KMS-11 (cell line): ENCODE measurements around the gene CMTM7.
A peak's percentile ranks its signal among the peaks of the same experiment; 100 is the strongest.

Experiments
- H2AFZ ChIP-seq: fragments of 200-600 bp; sonication (generic); 2 replicates; pipeline ENCODE4 v1.6.1; 2016; ENCODE audit warnings: antibody characterized with exemption, mixed run types, low read depth
- H3K27ac ChIP-seq: fragments of 200-600 bp; sonication (generic); 2 replicates; pipeline ENCODE4 v1.6.1; 2016; ENCODE audit warnings: mild to moderate bottlenecking, mixed run types
- H3K27me3 ChIP-seq: fragments of 200-600 bp; sonication (generic); 2 replicates; pipeline ENCODE4 v1.6.1; 2017; ENCODE audit warnings: mild to moderate bottlenecking, low read depth, mixed run types, moderate library complexity; ENCODE audit not compliant: insufficient read depth
- H3K36me3 ChIP-seq: fragments of 200-600 bp; sonication (generic); 2 replicates; pipeline ENCODE4 v1.6.1; 2017; ENCODE audit warnings: mild to moderate bottlenecking, mixed run types; ENCODE audit not compliant: insufficient read depth
- H3K4me1 ChIP-seq: fragments of 200-600 bp; sonication (generic); 2 replicates; pipeline ENCODE4 v1.6.1; 2016; ENCODE audit warnings: mild to moderate bottlenecking, low read depth, mixed run types; ENCODE audit not compliant: poor library complexity, severe bottlenecking
- H3K4me2 ChIP-seq: fragments of 200-600 bp; sonication (generic); 2 replicates; pipeline ENCODE4 v1.7.0; 2016; ENCODE audit warnings: mild to moderate bottlenecking, mixed run types
- H3K4me3 ChIP-seq: fragments of 200-600 bp; sonication (generic); IDR thresholded peaks from 2 replicates; pipeline ENCODE4 v1.6.1; 2017; ENCODE audit warnings: low read depth, low read length, mixed read lengths; ENCODE audit not compliant: insufficient read depth
- H3K79me2 ChIP-seq: fragments of 200-600 bp; sonication (generic); 2 replicates; pipeline ENCODE4 v1.6.1; 2016; ENCODE audit warnings: low read depth, mixed run types; ENCODE audit not compliant: insufficient read depth
- H3K9ac ChIP-seq: fragments of 200-600 bp; sonication (generic); 2 replicates; pipeline ENCODE4 v1.6.1; 2016; ENCODE audit warnings: mild to moderate bottlenecking, mixed run types
- H4K20me1 ChIP-seq: fragments of 200-600 bp; sonication (generic); 2 replicates; pipeline ENCODE4 v1.6.1; 2016; ENCODE audit warnings: mild to moderate bottlenecking, mixed run types; ENCODE audit not compliant: insufficient read depth
- CTCF ChIP-seq: fragments of 200-600 bp; sonication (generic); conservative IDR thresholded peaks from 2 replicates; pipeline ENCODE4 v1.6.1; 2017; ENCODE audit warnings: low read depth, mild to moderate bottlenecking, antibody characterized with exemption, low read length, moderate library complexity, mixed read lengths

Gene CMTM7

GRCh38 chr3:32428092-32429068 lies 36.7 kb downstream of the CMTM7 start:
- H3K79me2 ChIP-seq, result peaks cover 52% of the 10 kb centered on the region
- peak overlapping the region; percentile 98 for H3K4me2 ChIP-seq
- no peak for TF ChIP-seq CTCF
- H3K4me3 ChIP-seq, result no peak overlapping the region
- H2AFZ ChIP-seq, result no peak overlapping the region
- H3K27me3 ChIP-seq, result no peaks in the 10 kb centered on the region
- no peaks in the 10 kb centered on the region for H4K20me1 ChIP-seq
- peak overlapping the region; percentile 72 for H3K27ac ChIP-seq
- H3K9ac ChIP-seq, result 0 out of 2 replicates have a peak overlapping the region, but pooled peaks have one; percentile 14
- peaks cover 99% of the 10 kb centered on the region for H3K4me1 ChIP-seq
- no peaks in the 10 kb centered on the region for H3K36me3 ChIP-seq

DNA sequence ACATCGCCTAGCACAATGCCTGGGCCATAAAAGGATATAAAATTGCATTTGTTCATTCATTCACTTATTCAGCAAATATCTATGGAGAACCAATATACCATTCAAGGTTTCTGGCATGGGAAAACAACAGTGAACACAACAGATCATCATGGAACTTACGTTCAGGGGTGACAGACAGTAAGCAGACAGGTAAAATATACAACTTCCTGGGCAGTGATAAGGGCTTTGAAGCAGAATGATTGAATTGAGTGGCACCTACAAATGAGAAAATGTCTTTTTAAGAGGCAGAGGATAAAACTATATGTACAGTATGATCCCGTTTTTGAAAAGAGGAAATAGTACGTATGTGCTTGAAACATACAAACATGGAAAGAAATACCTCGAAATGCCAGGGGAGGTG lies 39.2 kb downstream of the CMTM7 start:
- Histone ChIP-seq H3K36me3 (no peaks in the 10 kb centered on the region), H3K9ac (no peak overlapping the region), H3K4me1 (peaks cover 99% of the 10 kb centered on the region), H3K4me2 (peak overlapping the region; percentile 91; the same call in 1 of the 2 replicates), H3K79me2 (peaks cover 68% of the 10 kb centered on the region), H4K20me1 (no peaks in the 10 kb centered on the region), H3K4me3 (no peak overlapping the region), H2AFZ (no peak overlapping the region), H3K27ac (no peak overlapping the region; the same call in 1 of the 2 replicates), H3K27me3 (no peaks in the 10 kb centered on the region)
- no peak for TF ChIP-seq CTCF

- no peak overlapping the region for H3K9ac ChIP-seq
- H3K4me1 ChIP-seq, result peaks cover 99% of the 10 kb centered on the region
- peaks cover 63% of the 10 kb centered on the region for H3K79me2 ChIP-seq
- H3K27me3 ChIP-seq, result no peaks in the 10 kb centered on the region
- H3K4me2 ChIP-seq, result peak overlapping the region; percentile 91
- TF ChIP-seq CTCF, result no peak
- H3K4me3 ChIP-seq, result no peak overlapping the region
- no peak overlapping the region for H2AFZ ChIP-seq
- H3K27ac ChIP-seq, result peak overlapping the region; percentile 88
- H4K20me1 ChIP-seq, result no peaks in the 10 kb centered on the region
- no peaks in the 10 kb centered on the region for H3K36me3 ChIP-seq
Measured at GRCh38 chr3:32431481-32431880, 39.8 kb downstream of the CMTM7 start.

DNA sequence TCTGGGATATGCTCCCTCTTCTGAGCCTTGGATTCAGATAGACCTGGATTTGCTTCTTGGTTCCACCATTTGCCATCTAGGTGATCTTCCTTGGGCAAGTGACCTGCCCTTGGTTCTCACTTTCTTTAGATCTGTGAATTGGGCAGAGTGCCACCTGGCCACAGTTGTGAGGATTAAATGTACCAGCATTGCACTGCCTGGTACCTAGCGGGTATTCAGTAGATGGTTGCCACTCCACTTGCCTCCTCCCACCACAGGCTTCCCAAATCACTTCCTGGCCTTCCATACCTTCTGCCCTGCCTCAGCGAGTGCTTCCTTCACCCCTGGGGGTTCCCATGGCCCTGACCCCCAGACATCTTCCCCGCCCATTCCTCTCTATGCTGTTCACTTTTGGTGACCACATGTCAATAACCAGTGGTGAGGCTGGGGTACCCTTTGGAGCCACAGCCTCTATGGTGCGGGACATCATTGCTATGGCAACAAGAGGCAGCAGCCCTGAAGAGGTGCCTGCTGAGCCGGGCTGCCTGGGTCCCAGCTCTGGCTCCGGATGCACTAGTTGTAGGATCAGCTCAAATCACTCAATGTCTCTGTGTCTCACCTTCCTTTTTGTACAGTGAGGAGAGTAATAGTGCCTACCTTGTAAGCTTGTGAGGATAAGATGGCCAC lies 40.5 kb downstream of the CMTM7 start:
- Histone ChIP-seq H3K36me3 (no peaks in the 10 kb centered on the region), H3K9ac (peak overlapping the region; percentile 23; the same call in 1 of the 2 replicates), H3K79me2 (peaks cover 56% of the 10 kb centered on the region), H4K20me1 (no peaks in the 10 kb centered on the region), H2AFZ (no peak overlapping the region), H3K27ac (peak overlapping the region; percentile 88), H3K4me2 (peak overlapping the region; percentile 91), H3K27me3 (no peaks in the 10 kb centered on the region), H3K4me3 (peak overlapping the region; percentile 9), H3K4me1 (peaks cover 99% of the 10 kb centered on the region)
- TF ChIP-seq CTCF, result no peak
